ENCODE measurements around the gene CXorf49B.
"Not testable (repeated sequence)": the region's sequence is repeated elsewhere in the genome, so short reads cannot be mapped to it uniquely, and the experiment has no call there.

The CXorf49B gene

GRCh38 chrX:71783569-71784347 lies 20.6 kb downstream of the CXorf49B start:
- in situ Hi-C loops (cut with MboI; ENCODE audit: low sequenced_read_pairs); H3K4me1 ChIP-seq; DNase-seq (ENCODE audit: low spot score in 2 of 2); H3K27me3 ChIP-seq (ENCODE audit: low read depth); H3K9me3 ChIP-seq; H3K4me3 ChIP-seq; H3K36me3 ChIP-seq (replicated peaks): not testable (repeated sequence)

DNA sequence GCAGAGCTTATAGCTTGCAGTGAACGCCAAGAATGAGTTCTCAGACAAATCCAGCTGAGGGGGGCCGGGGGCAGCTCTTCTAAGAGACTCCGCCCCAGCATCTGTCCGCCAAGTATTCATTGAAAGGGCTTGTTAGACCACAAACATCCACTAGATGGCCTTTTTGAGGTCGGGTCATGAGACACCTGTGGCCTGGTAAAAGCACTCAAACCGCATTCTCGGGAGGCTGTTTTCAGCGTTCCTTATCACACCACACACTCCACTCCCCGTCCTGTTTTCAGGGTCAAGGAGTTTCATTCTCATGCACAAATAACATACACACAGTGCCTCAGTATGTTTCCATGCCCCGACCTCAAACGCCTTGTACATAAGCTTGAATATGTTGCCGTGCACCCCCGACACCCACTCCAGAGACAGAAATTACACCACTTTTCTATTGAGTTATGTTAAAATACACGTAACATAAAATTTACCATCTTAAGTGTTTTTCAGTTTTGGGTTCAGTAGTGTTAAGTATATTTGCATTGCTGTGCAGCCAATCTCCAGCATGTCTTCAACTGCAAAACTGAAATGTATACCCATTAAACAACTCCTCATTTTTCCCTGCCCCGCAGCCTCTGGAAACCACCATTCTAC lies 21.3 kb downstream of the CXorf49B start:
- H3K36me3 ChIP-seq (replicated peaks); H3K4me3 ChIP-seq; H3K4me1 ChIP-seq; in situ Hi-C loops (cut with MboI; ENCODE audit: low sequenced_read_pairs); H3K27me3 ChIP-seq (ENCODE audit: low read depth); DNase-seq (ENCODE audit: low spot score in 2 of 2); H3K9me3 ChIP-seq: not testable (repeated sequence)

- H3K4me3 ChIP-seq; H3K9me3 ChIP-seq; H3K36me3 ChIP-seq (replicated peaks); DNase-seq (ENCODE audit: low spot score in 2 of 2); H3K4me1 ChIP-seq; in situ Hi-C loops (cut with MboI; ENCODE audit: low sequenced_read_pairs); H3K27me3 ChIP-seq (ENCODE audit: low read depth): not testable (repeated sequence)
Measured at GRCh38 chrX:71806450-71806849, 43.3 kb downstream of the CXorf49B start.

GRCh38 chrX:71809886-71810285 lies 46.7 kb downstream of the CXorf49B start:
- H3K4me1 ChIP-seq = no peaks in the 10 kb centered on the region
- DNase-seq (ENCODE audit: low spot score in 2 of 2) = no peak
- H3K27me3 ChIP-seq (ENCODE audit: low read depth) = no peaks in the 10 kb centered on the region
- no peak overlapping the region for H3K4me3 ChIP-seq
- H3K36me3 ChIP-seq (replicated peaks) = no peaks in the 10 kb centered on the region
- no peaks in the 10 kb centered on the region for H3K9me3 ChIP-seq
- in situ Hi-C loops (cut with MboI; ENCODE audit: low sequenced_read_pairs) = no loop called here

- in situ Hi-C loops (cut with MboI; ENCODE audit: low sequenced_read_pairs) = no loop called here
- H3K4me3 ChIP-seq = no peak overlapping the region
- H3K4me1 ChIP-seq = no peaks in the 10 kb centered on the region
- no peaks in the 10 kb centered on the region for H3K27me3 ChIP-seq (ENCODE audit: low read depth)
- DNase-seq (ENCODE audit: low spot score in 2 of 2) = no peak
- no peaks in the 10 kb centered on the region for H3K36me3 ChIP-seq (replicated peaks)
- no peaks in the 10 kb centered on the region for H3K9me3 ChIP-seq
Measured at GRCh38 chrX:71814123-71814912, 51.2 kb downstream of the CXorf49B start.

DNA sequence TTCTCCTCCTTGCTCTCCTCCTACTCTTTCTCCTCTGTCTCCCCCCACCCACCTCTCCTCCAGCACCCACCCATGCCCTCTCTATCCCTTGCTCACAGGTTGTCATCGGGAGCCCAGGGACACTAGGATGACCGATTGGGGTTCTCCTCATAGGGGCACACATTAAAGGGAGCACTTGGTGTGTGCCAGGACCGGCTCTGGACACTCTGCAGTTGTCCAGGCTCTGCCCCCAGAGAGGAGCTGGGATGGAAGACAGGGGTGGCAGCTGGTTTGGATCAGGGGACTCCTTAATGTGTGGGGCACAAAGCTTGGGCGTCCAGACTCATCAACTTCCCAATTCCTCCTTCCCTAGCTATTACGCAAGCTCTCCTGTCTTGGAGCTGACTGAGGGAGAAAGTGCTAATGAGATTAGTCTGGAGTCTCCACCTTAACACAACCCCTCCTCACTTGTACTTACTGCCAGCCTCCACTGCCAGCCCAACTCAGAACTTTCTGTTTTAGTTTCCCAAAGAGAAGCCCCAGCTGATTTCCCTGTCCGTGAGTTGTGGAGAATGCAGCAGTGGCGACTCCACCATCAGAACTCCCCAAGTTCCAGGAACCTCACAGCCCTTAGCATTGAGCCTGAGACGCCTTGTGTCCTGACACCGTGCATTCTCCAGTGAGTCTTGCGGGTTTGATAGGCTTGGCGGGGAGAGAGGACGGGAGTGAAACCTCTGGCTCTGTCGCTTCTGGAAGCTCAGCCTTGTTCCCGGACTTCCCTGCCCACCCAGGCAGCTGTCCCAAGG lies 52.2 kb downstream of the CXorf49B start:
- DNase-seq (ENCODE audit: low spot score in 2 of 2) = no peak
- Histone ChIP-seq H3K36me3 (replicated peaks) (no peaks in the 10 kb centered on the region), H3K4me3 (no peak overlapping the region), H3K4me1 (no peaks in the 10 kb centered on the region), H3K27me3 (ENCODE audit: low read depth) (no peaks in the 10 kb centered on the region), H3K9me3 (no peaks in the 10 kb centered on the region)
- in situ Hi-C loops (cut with MboI; ENCODE audit: low sequenced_read_pairs) = no loop called here

GRCh38 chrX:71815906-71816156 lies 52.7 kb downstream of the CXorf49B start:
- DNase-seq (ENCODE audit: low spot score in 2 of 2) = no peak
- H3K4me3 ChIP-seq = no peak overlapping the region
- H3K4me1 ChIP-seq = no peaks in the 10 kb centered on the region
- no peaks in the 10 kb centered on the region for H3K9me3 ChIP-seq
- H3K27me3 ChIP-seq (ENCODE audit: low read depth) = no peaks in the 10 kb centered on the region
- in situ Hi-C loops (cut with MboI; ENCODE audit: low sequenced_read_pairs) = no loop called here
- H3K36me3 ChIP-seq (replicated peaks) = no peaks in the 10 kb centered on the region

All from HAP-1 (cell line).